GM23248 (cell line): ENCODE results near the gene CEL. TPM values are rescaled to one million over a fixed set of nuclear protein-coding genes. Genes with fewer than 3 reads are reported as not detected.

ENCODE experiments used
- DNase-seq: peaks from one replicate; pipeline ENCODE4 v3.0.0-alpha.2; 2015
- H2AFZ ChIP-seq: fragments of 200-600 bp; sonication (generic); 2 replicates; pipeline ENCODE4 v1.6.1; 2016; ENCODE audit warnings: antibody characterized with exemption
- H3F3A ChIP-seq: fragments of 200-600 bp; sonication (generic); 2 replicates; pipeline ENCODE4 v1.6.1; 2016; ENCODE audit warnings: mild to moderate bottlenecking, antibody characterized with exemption, mixed run types; ENCODE audit not compliant: insufficient read depth
- H3K27ac ChIP-seq: fragments of 200-600 bp; sonication (generic); 2 replicates; pipeline ENCODE4 v1.5.1; 2016; ENCODE audit warnings: mild to moderate bottlenecking
- H3K27me3 ChIP-seq: fragments of 200-600 bp; sonication (generic); replicated peaks from 2 replicates; pipeline ENCODE4 v1.6.1; 2016; ENCODE audit warnings: mild to moderate bottlenecking; ENCODE audit not compliant: insufficient read depth
- H3K36me3 ChIP-seq: fragments of 200-600 bp; sonication (generic); 2 replicates; pipeline ENCODE4 v1.6.1; 2016; ENCODE audit warnings: low read depth, mild to moderate bottlenecking
- H3K4me1 ChIP-seq: fragments of 200-600 bp; sonication (generic); 2 replicates; pipeline ENCODE4 v1.6.1; 2016; ENCODE audit warnings: mild to moderate bottlenecking; ENCODE audit not compliant: insufficient read depth
- H3K4me2 ChIP-seq: fragments of 200-600 bp; sonication (generic); one replicate; pipeline ENCODE4 v1.6.1; 2016; ENCODE audit warnings: mild to moderate bottlenecking; ENCODE audit not compliant: unreplicated experiment
- H3K4me3 ChIP-seq: fragments of 200-600 bp; sonication (generic); 2 replicates; pipeline ENCODE4 v1.5.1; 2016; ENCODE audit warnings: mild to moderate bottlenecking
- H3K79me2 ChIP-seq: fragments of 200-600 bp; sonication (generic); 2 replicates; pipeline ENCODE4 v1.6.1; 2016; ENCODE audit warnings: mild to moderate bottlenecking; ENCODE audit not compliant: insufficient read depth
- H3K9ac ChIP-seq: fragments of 200-600 bp; sonication (generic); 2 replicates; pipeline ENCODE4 v1.6.1; 2016; ENCODE audit warnings: mild to moderate bottlenecking
- H3K9me2 ChIP-seq: fragments of 200-600 bp; sonication (generic); 2 replicates; pipeline ENCODE4 v1.6.1; 2016; ENCODE audit warnings: mixed run types, mild to moderate bottlenecking, moderate library complexity; ENCODE audit not compliant: insufficient read depth
- H3K9me3 ChIP-seq: fragments of 200-600 bp; sonication (generic); one replicate; pipeline ENCODE4 v1.6.1; 2017; ENCODE audit warnings: low read depth
- H4K20me1 ChIP-seq: fragments of 200-600 bp; sonication (generic); 2 replicates; pipeline ENCODE4 v1.6.0; 2016; ENCODE audit not compliant: insufficient read depth
- EZH2 ChIP-seq: fragments of 200-600 bp; sonication (generic); IDR thresholded peaks from 2 replicates; pipeline ENCODE4 v1.6.1; 2018; ENCODE audit warnings: antibody characterized with exemption, mild to moderate bottlenecking; ENCODE audit not compliant: insufficient read depth, poor library complexity, severe bottlenecking
- EZH2phosphoT487 ChIP-seq: fragments of 200-600 bp; sonication (generic); IDR thresholded peaks from 2 replicates; pipeline ENCODE4 v1.6.1; 2018; ENCODE audit warnings: antibody characterized with exemption, moderate library complexity, mild to moderate bottlenecking, low read depth; ENCODE audit not compliant: insufficient read depth
- WGBS, 2 experiments: methylation state at CpG; one replicate each; pipeline ENCODE4 v1.1.6; 2015 to 2017; ENCODE audit warnings: low lambda C conversion rate in 2 of 2, low coverage in 1 of 2; ENCODE audit errors: missing lambda C conversion rate in 2 of 2; 5-methylcytosine and 5-hydroxymethylcytosine counted together
- in situ Hi-C: fragments of 300-500 bp; cut with MboI; formaldehyde crosslinking; loops from 2 replicates; pipeline ENCODE4 v1.15.0; 2020
- polyA plus RNA-seq: library from polyadenylated mRNA; unstranded; fragments of >200 nt; fragmentation: Nextera tagmentation; extraction: Ambion mirVana; gene quantifications from 2 replicates; pipeline ENCODE4 v1.2.1, GENCODE V29; 2016
- total RNA-seq: library from RNA; depleted of rRNA; stranded (reverse); fragments of >200 nt; shearing (Covaris generic); gene quantifications from 2 replicates; pipeline ENCODE4 v1.2.3, GENCODE V29; 2014

The CEL gene
- total and polyA plus RNA-seq, 2 experiments from 2014 or later, result 0.22 TPM; not detected in 1

GRCh38 chr9:133028221-133028620 is 33.6 kb upstream of the CEL start:
- no peak overlapping the region for H3K4me3 ChIP-seq
- no peaks in the 10 kb centered on the region for H3K9me3 ChIP-seq
- no peak for DNase-seq
- peaks cover 7% of the 10 kb centered on the region; the same call in 1 of the 2 replicates for H3K4me1 ChIP-seq
- no peaks in the 10 kb centered on the region for H3K27me3 ChIP-seq
- 65 to 67% methylated on average over 3 of the region's 3 CpGs for WGBS, 2 experiments
- no peaks in the 10 kb centered on the region for H4K20me1 ChIP-seq
- in situ Hi-C loops, result loop anchor here (25.0 kb wide), 1 partner anchor 459 kb away; the partner anchor contains the start of gene SLC2A6
- H3K4me2 ChIP-seq, result no peak overlapping the region
- H3K9me2 ChIP-seq, result no peaks in the 10 kb centered on the region
- peaks cover 34% of the 10 kb centered on the region for H3K79me2 ChIP-seq
- no peaks in the 10 kb centered on the region for H3F3A ChIP-seq
- H3K9ac ChIP-seq, result no peak overlapping the region
- TF ChIP-seq EZH2phosphoT487, result no peak
- no peak for TF ChIP-seq EZH2
- H3K36me3 ChIP-seq, result no peaks in the 10 kb centered on the region
- no peak overlapping the region for H2AFZ ChIP-seq
- no peak overlapping the region for H3K27ac ChIP-seq

DNA sequence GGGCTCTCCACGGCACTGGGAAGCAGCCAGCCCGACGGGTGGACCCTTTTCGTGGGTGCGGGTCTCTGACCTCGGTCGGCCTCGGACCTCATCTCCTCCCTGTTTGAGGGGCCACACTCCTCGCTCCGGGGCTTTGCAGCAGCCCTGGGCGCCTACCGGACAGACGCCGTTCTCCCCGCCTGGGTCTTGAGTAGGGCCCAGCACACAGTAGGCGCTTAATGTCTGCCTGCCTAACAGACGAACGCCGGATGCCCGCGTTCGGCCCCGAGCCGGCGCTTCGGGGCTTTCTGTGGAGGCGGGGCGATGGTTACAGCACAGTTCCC is 31.8 kb upstream of the CEL start:
- in situ Hi-C loops, result loop anchor here (25.0 kb wide), 1 partner anchor 457 kb away; the partner anchor contains the start of gene SLC2A6
- 1% methylated on average over 28 of the region's 28 CpGs for WGBS, 2 experiments
- H3K79me2 ChIP-seq, result peaks cover 52% of the 10 kb centered on the region

GRCh38 chr9:133030317-133031129 is 31.3 kb upstream of the CEL start, which contains the start of gene GTF3C5:
Gene GTF3C5 (plus strand): TSS chr9:133030997. CDS start chr9:133031012, 15 bp downstream.
- Histone ChIP-seq H3K4me2 (peak within 1 kb of the TSS; percentile 99), H3K9me3 (no peaks in the 10 kb centered on the region), H2AFZ (peak within 1 kb of the TSS; percentile 96), H3K4me1 (peaks cover 7% of the 10 kb centered on the region; the same call in 1 of the 2 replicates), H4K20me1 (no peaks in the 10 kb centered on the region), H3K27me3 (no peaks in the 10 kb centered on the region), H3F3A (no peaks in the 10 kb centered on the region), H3K36me3 (no peaks in the 10 kb centered on the region), H3K9ac (peak within 1 kb of the TSS; percentile 92), H3K79me2 (peaks cover 57% of the 10 kb centered on the region), H3K9me2 (no peaks in the 10 kb centered on the region), H3K4me3 (peak within 1 kb of the TSS; percentile 92), H3K27ac (peak within 1 kb of the TSS; percentile 79)
- in situ Hi-C loops, result loop anchor here (25.0 kb wide), 1 partner anchor 457 kb away; the partner anchor contains the start of gene SLC2A6
- TF ChIP-seq EZH2, result no peak
- TF ChIP-seq EZH2phosphoT487, result no peak
- peak; percentile 100 for DNase-seq
- 1% methylated on average over 50 to 61 of the region's 63 CpGs for WGBS, 2 experiments

More for the DNA sequence above, 31.8 kb upstream of the CEL start:
- no peak for DNase-seq
- no peaks in the 10 kb centered on the region for H3K36me3 ChIP-seq
- no peaks in the 10 kb centered on the region for H3K9me2 ChIP-seq
- H3K27me3 ChIP-seq, result no peaks in the 10 kb centered on the region
- peaks cover 7% of the 10 kb centered on the region; the same call in 1 of the 2 replicates for H3K4me1 ChIP-seq
- H3K9ac ChIP-seq, result peak overlapping the region; percentile 92
- no peaks in the 10 kb centered on the region for H3K9me3 ChIP-seq
- peak overlapping the region; percentile 76 for H3K4me2 ChIP-seq
- peak overlapping the region; percentile 92 for H3K4me3 ChIP-seq
- no peaks in the 10 kb centered on the region for H4K20me1 ChIP-seq
- no peak for TF ChIP-seq EZH2phosphoT487
- no peak for TF ChIP-seq EZH2
- peak overlapping the region; percentile 64 for H3K27ac ChIP-seq
- no peaks in the 10 kb centered on the region for H3F3A ChIP-seq
- H2AFZ ChIP-seq, result peak overlapping the region; percentile 80

DNA sequence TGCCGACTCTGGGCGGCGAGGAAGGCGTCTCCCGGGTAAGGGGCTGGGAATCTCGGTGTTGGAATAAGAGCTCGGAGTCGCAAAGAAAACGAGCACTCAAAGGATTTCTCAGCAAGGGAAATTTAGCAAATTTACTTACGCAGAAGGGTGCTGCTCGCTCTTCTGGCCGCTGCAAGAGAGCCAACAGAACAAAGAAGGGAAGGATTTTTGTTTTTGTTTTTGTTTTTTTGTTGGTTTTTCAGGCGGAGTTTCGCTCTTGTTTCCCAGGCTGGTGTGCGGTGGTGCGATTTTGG is 30.7 kb upstream of the CEL start:
- peaks cover 63% of the 10 kb centered on the region for H3K79me2 ChIP-seq
- no peaks in the 10 kb centered on the region for H3K36me3 ChIP-seq
- peak overlapping the region; percentile 96 for H2AFZ ChIP-seq
- no peaks in the 10 kb centered on the region for H3K9me2 ChIP-seq
- peak overlapping the region; percentile 79 for H3K27ac ChIP-seq
- no peaks in the 10 kb centered on the region for H3K27me3 ChIP-seq
- no peaks in the 10 kb centered on the region for H3K9me3 ChIP-seq
- in situ Hi-C loops, result loop anchor here (25.0 kb wide), 1 partner anchor 456 kb away; the partner anchor contains the start of gene SLC2A6
- WGBS, 2 experiments, result 2 to 3% methylated on average over 16 of the region's 16 CpGs
- H4K20me1 ChIP-seq, result no peaks in the 10 kb centered on the region; the same call in 1 of the 2 replicates
- no peak for TF ChIP-seq EZH2
- no peak for TF ChIP-seq EZH2phosphoT487
- peaks cover 7% of the 10 kb centered on the region; the same call in 1 of the 2 replicates for H3K4me1 ChIP-seq
- DNase-seq, result no peak
- no peaks in the 10 kb centered on the region for H3F3A ChIP-seq
- H3K9ac ChIP-seq, result peak overlapping the region; percentile 92
- peak overlapping the region; percentile 99 for H3K4me2 ChIP-seq
- peak overlapping the region; percentile 92 for H3K4me3 ChIP-seq
